ENCODE measurements around the gene KLHDC4.
A peak's percentile ranks its signal among the peaks of the same experiment; 100 is the strongest.

KLHDC4 gene

GRCh38 chr16:87697256-87697655 lies 68.5 kb downstream of the KLHDC4 start:
- no peak for DNase-seq

- no peak for DNase-seq
Measured at GRCh38 chr16:87696726-87697125, 69.1 kb downstream of the KLHDC4 start.

GRCh38 chr16:87695534-87695933 lies 70.3 kb downstream of the KLHDC4 start:
- no peak for DNase-seq

GRCh38 chr16:87694441-87695125 lies 71.2 kb downstream of the KLHDC4 start:
- DNase-seq: no peak

- no peak for DNase-seq
Measured at GRCh38 chr16:87693827-87694226, 72.0 kb downstream of the KLHDC4 start.

- DNase-seq: no peak
Measured at GRCh38 chr16:87692756-87693155, 73.0 kb downstream of the KLHDC4 start.

GRCh38 chr16:87692176-87692575 lies 73.6 kb downstream of the KLHDC4 start:
- no peak for DNase-seq

GRCh38 chr16:87691686-87692079 lies 74.1 kb downstream of the KLHDC4 start:
- no peak for DNase-seq

GRCh38 chr16:87690911-87691685 lies 74.7 kb downstream of the KLHDC4 start:
- no peak for DNase-seq

GRCh38 chr16:87689956-87690465 lies 75.8 kb downstream of the KLHDC4 start:
- DNase-seq: no peak

GRCh38 chr16:87688876-87689815 lies 76.6 kb downstream of the KLHDC4 start:
- no peak for DNase-seq

- no peak for DNase-seq
Measured at GRCh38 chr16:87687998-87688529, 77.7 kb downstream of the KLHDC4 start.

- DNase-seq: no peak
Measured at GRCh38 chr16:87687126-87687910, 78.5 kb downstream of the KLHDC4 start.

GRCh38 chr16:87686697-87687096 lies 79.1 kb downstream of the KLHDC4 start:
- no peak for DNase-seq

- no peak for DNase-seq
Measured at GRCh38 chr16:87685766-87686165, 80.0 kb downstream of the KLHDC4 start.

GRCh38 chr16:87685405-87685755 lies 80.4 kb downstream of the KLHDC4 start:
- DNase-seq: no peak

- no peak for DNase-seq
Measured at GRCh38 chr16:87684711-87685404, 80.9 kb downstream of the KLHDC4 start.

- no peak for DNase-seq
Measured at GRCh38 chr16:87684106-87684677, 81.6 kb downstream of the KLHDC4 start.

GRCh38 chr16:87682852-87683399 lies 82.9 kb downstream of the KLHDC4 start:
- no peak for DNase-seq

- peak; percentile 5 to 12 for DNase-seq
Measured at GRCh38 chr16:87681981-87682570, 83.7 kb downstream of the KLHDC4 start.

All from AML-193 (cell line).